GM12878 (cell line): ENCODE data around the gene SH2D7. TPM values are rescaled to one million over a fixed set of nuclear protein-coding genes. Genes with fewer than 3 reads are reported as not detected.

Experiments used
- ATAC-seq: fragments of 200-7000 bp; cut with Tn5 transposase; 3 replicates; pipeline ENCODE4 v1.9.1; 2020; ENCODE audit warnings: mild to moderate bottlenecking, moderate library complexity
- BruUV-seq: library from RNA; stranded (reverse); fragments of 400-500 nt; replicated peaks from 2 replicates; lab custom pipeline; 2021; lab: Mats Ljungman, UMichigan
- CTCF ChIA-PET: fragments of 300-600 bp; sonication (Branson Sonifier 250); formaldehyde crosslinking; extraction: SDS; loops from one replicate; lab custom pipeline; 2021; ENCODE audit warnings: inconsistent platforms; lab: Yijun Ruan, JAX
- POLR2A ChIA-PET: fragments of 350-600 bp; formaldehyde crosslinking; extraction: SDS; loops from one replicate; lab custom pipeline; 2021; ENCODE audit warnings: inconsistent platforms; lab: Charles Lee
- RAD21 ChIA-PET: fragments of 300-600 bp; sonication (Branson Sonifier 250); formaldehyde crosslinking; loops from one replicate; lab custom pipeline; 2023; ENCODE audit warnings: antibody characterized with exemption; ENCODE audit not compliant: unreplicated experiment; lab: Charles Lee
- SMC1A ChIA-PET: fragments of 300-600 bp; sonication (Branson Sonifier 250); formaldehyde crosslinking; loops from one replicate; lab custom pipeline; 2023; ENCODE audit not compliant: unreplicated experiment, uncharacterized antibody; lab: Charles Lee
- DNase-seq: peaks from one replicate; pipeline ENCODE4 v3.0.0-alpha.2; 2011; ENCODE audit warnings: low read depth, low spot score
- FAIRE-seq: peaks from 3 replicates; lab custom pipeline; 2011; peaks lifted over from hg19 to GRCh38; lab: Jason Lieb, UNC
- H2AFZ ChIP-seq: 2 replicates; pipeline ENCODE4 v1.6.0; 2011; ENCODE audit warnings: low read depth, low read length, control low read depth; ENCODE audit not compliant: control insufficient read depth
- H3K27ac ChIP-seq: 2 replicates; pipeline ENCODE4 v1.5.1; 2011; ENCODE audit warnings: control low read depth; ENCODE audit not compliant: control insufficient read depth, insufficient read depth
- H3K27me3 ChIP-seq, 2 experiments: replicated peaks in 1 of 2; 2 replicates each; pipeline versions ENCODE4 v1.6.0 to v1.6.1; 2011; ENCODE audit warnings: low read length in 1 of 2; ENCODE audit not compliant: control insufficient read depth in 2 of 2, insufficient read depth in 2 of 2
- H3K36me3 ChIP-seq, 2 experiments: 2 replicates each; pipeline ENCODE4 v1.5.1; 2011; ENCODE audit warnings: low read length in 1 of 2; ENCODE audit not compliant: control insufficient read depth in 2 of 2, insufficient read depth in 2 of 2
- H3K4me1 ChIP-seq: 2 replicates; pipeline ENCODE4 v1.6.1; 2011; ENCODE audit warnings: mild to moderate bottlenecking, low read length, moderate library complexity, mixed read lengths; ENCODE audit not compliant: control insufficient read depth, insufficient read depth
- H3K4me2 ChIP-seq: 2 replicates; pipeline ENCODE4 v1.6.0; 2011; ENCODE audit warnings: control low read depth; ENCODE audit not compliant: control insufficient read depth, insufficient read depth
- H3K4me3 ChIP-seq: fragments of 200-600 bp; sonication (generic); 2 replicates; pipeline ENCODE4 v1.5.1; 2016
- H3K79me2 ChIP-seq: 2 replicates; pipeline ENCODE4 v1.6.0; 2011; ENCODE audit warnings: low read length; ENCODE audit not compliant: control insufficient read depth, insufficient read depth
- H3K9ac ChIP-seq: 2 replicates; pipeline ENCODE4 v1.8.0; 2011; ENCODE audit warnings: low read length, control low read depth, mixed read lengths; ENCODE audit not compliant: control insufficient read depth, insufficient read depth
- H3K9me3 ChIP-seq: replicated peaks from 3 replicates; pipeline ENCODE4 v1.5.1; 2011; ENCODE audit warnings: mild to moderate bottlenecking, low read length; ENCODE audit not compliant: control insufficient read depth, insufficient read depth
- H4K20me1 ChIP-seq: 2 replicates; pipeline ENCODE4 v1.6.0; 2011; ENCODE audit not compliant: control insufficient read depth, insufficient read depth
- CHD4 ChIP-seq: fragments of 200-600 bp; sonication (generic); IDR thresholded peaks from 2 replicates; pipeline ENCODE4 v1.6.1; 2016; ENCODE audit warnings: mild to moderate bottlenecking
- CREB1 ChIP-seq: IDR thresholded peaks from 2 replicates; pipeline ENCODE4 v1.6.1; 2012; ENCODE audit warnings: low read depth, mild to moderate bottlenecking, inconsistent platforms
- HDGF ChIP-seq: fragments of 450-650 bp; IDR thresholded peaks from 2 replicates; pipeline ENCODE4 v1.6.1; 2016; ENCODE audit warnings: antibody characterized with exemption
- IKZF1 ChIP-seq: fragments of 450-650 bp; conservative IDR thresholded peaks from 2 replicates; pipeline ENCODE4 v1.6.1; 2017; ENCODE audit warnings: antibody characterized with exemption, mild to moderate bottlenecking
- IKZF2 ChIP-seq, 2 experiments: fragments of 450-650 bp; IDR thresholded peaks; 2 replicates each; pipeline ENCODE4 v1.6.1; 2017; ENCODE audit warnings: mild to moderate bottlenecking in 2 of 2, moderate library complexity in 2 of 2
- IRF4 ChIP-seq: IDR thresholded peaks from 2 replicates; pipeline ENCODE4 v1.6.1; 2011; ENCODE audit warnings: low read depth, low read length
- JUND ChIP-seq: IDR thresholded peaks from 2 replicates; pipeline ENCODE4 v1.6.1; 2012; ENCODE audit warnings: low read depth, mild to moderate bottlenecking, low read length, improper control_type of control experiment, moderate library complexity
- MXI1 ChIP-seq: fragments of 150-350 bp; IDR thresholded peaks from 2 replicates; pipeline ENCODE4 v1.6.1; 2011; ENCODE audit warnings: low read depth, mild to moderate bottlenecking, inconsistent platforms, low read length, improper control_type of control experiment
- NBN ChIP-seq: fragments of 450-650 bp; IDR thresholded peaks from 2 replicates; pipeline ENCODE4 v1.6.1; 2016
- NR2F1 ChIP-seq: fragments of 450-650 bp; conservative IDR thresholded peaks from 2 replicates; pipeline ENCODE4 v1.6.1; 2017; ENCODE audit warnings: mild to moderate bottlenecking
- POLR2AphosphoS5 ChIP-seq: IDR thresholded peaks from 2 replicates; pipeline ENCODE4 v1.6.1; 2011; ENCODE audit warnings: mild to moderate bottlenecking, low read length, inconsistent platforms
- RAD21 ChIP-seq: IDR thresholded peaks from 2 replicates; pipeline ENCODE4 v1.6.1; 2011; ENCODE audit warnings: mild to moderate bottlenecking, low read depth, low read length, moderate library complexity; ENCODE audit not compliant: insufficient read depth
- RCOR1 ChIP-seq: conservative IDR thresholded peaks from 2 replicates; pipeline ENCODE4 v1.6.1; 2012; ENCODE audit warnings: low read depth, low read length, improper control_type of control experiment
- SMAD1 ChIP-seq: fragments of 450-650 bp; IDR thresholded peaks from 2 replicates; pipeline ENCODE4 v1.6.1; 2018; ENCODE audit warnings: mild to moderate bottlenecking, low read depth; ENCODE audit not compliant: partially characterized antibody
- SUPT20H ChIP-seq: IDR thresholded peaks from 2 replicates; pipeline ENCODE4 v1.6.1; 2011; ENCODE audit warnings: low read depth, mild to moderate bottlenecking, low read length, moderate library complexity, borderline replicate concordance; ENCODE audit not compliant: control insufficient read depth
- TBL1XR1 ChIP-seq: IDR thresholded peaks from 2 replicates; pipeline ENCODE4 v1.6.1; 2012; ENCODE audit warnings: low read depth, low read length, improper control_type of control experiment
- YY1 ChIP-seq: IDR thresholded peaks from 2 replicates; pipeline ENCODE4 v1.6.1; 2011; ENCODE audit warnings: low read depth, mild to moderate bottlenecking, low read length
- WGBS: methylation state at CpG from one replicate; pipeline ENCODE4 v1.1.6; 2016; ENCODE audit warnings: low lambda C conversion rate; ENCODE audit not compliant: insufficient replicate concordance, insufficient coverage; ENCODE audit errors: missing lambda C conversion rate; 5-methylcytosine and 5-hydroxymethylcytosine counted together
- in situ Hi-C: fragments of 300-500 bp; cut with MboI; formaldehyde crosslinking; loops from 9 replicates; pipeline ENCODE4 v1.14.3; 2018; ENCODE audit warnings: mixed read lengths
- intact Hi-C: fragments of 100-400 bp; cut with micrococcal nuclease; formaldehyde crosslinking; loops from one replicate; pipeline ENCODE4 v1.14.2; 2022; ENCODE audit not compliant: unreplicated experiment
- polyA plus RNA-seq, 11 experiments: library from polyadenylated mRNA; depleted of rRNA in 4 of 11; unstranded in 6 of 11; stranded (reverse) in 5 of 11; fragments of >200 nt; fragmentation: Nextera tagmentation in 4 of 11; fragmentation: Illumina TruSeq in 1 of 11; extraction: Ambion mirVana in 4 of 11; extraction: Trizol in 1 of 11; gene quantifications; 1 replicate in 1 of 11; 2 replicates in 10 of 11; pipeline versions ENCODE4 v1.2.1 to v1.2.3, GENCODE V29; 2011 to 2016; ENCODE audit warnings: inconsistent platforms in 2 of 11, missing spikeins in 2 of 11, low read depth in 1 of 11
- total RNA-seq, 4 experiments: library from RNA; depleted of rRNA in 3 of 4; stranded (reverse); fragments of >200 nt in 3 of 4; fragmentation: Illumina TruSeq in 1 of 4; extraction: Trizol in 1 of 4; gene quantifications; 2 replicates each; pipeline versions ENCODE4 v1.2.1 to v1.2.3, GENCODE V29; 2013 to 2021
- TF ChIP-seq, protein P1 (sequence below): IDR thresholded peaks from 2 replicates; pipeline ENCODE4 v1.6.1; 2011; ENCODE audit warnings: borderline replicate concordance, low read depth, mild to moderate bottlenecking, moderate library complexity, mixed read lengths, low read length; ENCODE audit not compliant: insufficient read depth; ENCODE audit errors: extremely low read length

The SH2D7 gene
- total and polyA plus RNA-seq, 10 of the 15 experiments (the other 5 are each of a cell fraction or from before 2014, with no cell fraction given): 0.04 to 0.06 TPM; not detected in 8

GRCh38 chr15:78103406-78104118 lies 11.2 kb downstream of the SH2D7 start (continued):
- no peak; the same call in 1 of the 2 replicates for TF ChIP-seq YY1
- TF ChIP-seq RCOR1: 0 out of 2 replicates have a peak, but pooled peaks have one; percentile 65
- TF ChIP-seq JUND: peak; percentile 49; the same call in 1 of the 2 replicates
- peak; percentile 89; the same call in 1 of the 2 replicates for TF ChIP-seq NBN
- TF ChIP-seq SUPT20H: no peak
- TF ChIP-seq POLR2AphosphoS5: no peak
- peak; percentile 65; the same call in 1 of the 2 replicates for TF ChIP-seq IRF4
- peak; percentile 55; the same call in 1 of the 2 replicates for TF ChIP-seq MXI1
- TF ChIP-seq RAD21: peak; percentile 29
- peak; percentile 70 for TF ChIP-seq CREB1
- TF ChIP-seq HDGF: peak; percentile 88
- TF ChIP-seq, all 136 proteins: peak for 36

DNA sequence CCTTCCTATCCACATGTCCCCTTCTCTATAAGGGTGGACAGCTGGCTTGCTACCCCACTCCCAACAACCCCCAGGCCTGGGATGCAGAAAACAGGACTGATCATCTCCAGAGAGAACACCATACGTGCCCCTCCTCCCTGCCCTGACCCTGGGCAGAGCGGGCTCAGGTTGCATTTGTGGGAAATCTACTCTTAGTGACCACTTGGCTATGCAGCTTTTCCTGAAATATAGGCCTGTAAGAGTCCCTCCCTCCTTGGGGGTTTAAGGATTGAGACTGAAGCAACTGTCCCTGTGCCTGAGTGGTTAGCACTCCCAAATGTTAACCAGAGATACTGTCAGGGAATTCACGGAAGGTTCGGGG lies 11.7 kb downstream of the SH2D7 start:
- Histone ChIP-seq H4K20me1 (no peaks in the 10 kb centered on the region), H3K4me1 (peaks cover 29% of the 10 kb centered on the region), H3K4me2 (no peak overlapping the region; the same call in 1 of the 2 replicates), H2AFZ (no peak overlapping the region), H3K36me3 (no peaks in the 10 kb centered on the region), H3K79me2 (no peaks in the 10 kb centered on the region), H3K4me3 (no peak overlapping the region)
- CTCF ChIA-PET: interaction anchor here (0.9 to 14.0 kb wide), 10 partner anchors 28 to 145 kb away, joined by 3 to 327 read pairs (median 4); partner anchors contain the start of gene TBC1D2B
- RAD21 ChIA-PET: interaction anchor here (0.6 to 10.3 kb wide), 14 partner anchors 14 to 145 kb away, joined by 3 to 87 read pairs (median 5); no protein-coding TSS in a partner anchor
- in situ Hi-C loops: no loop called here
- ATAC-seq: peak; percentile 29
- SMC1A ChIA-PET: interaction anchor here (1.0 to 13.4 kb wide), 10 partner anchors 9 to 145 kb away, joined by 3 to 184 read pairs (median 8); partner anchors contain the start of gene TBC1D2B
- TF ChIP-seq NR2F1 (0 out of 2 replicates have a peak, but pooled peaks have one; percentile 9), TBL1XR1 (no peak), CHD4 (no peak), IKZF1 (peak; percentile 5), SMAD1 (no peak), IKZF2 (IDR thresholded peaks at IDR 0.05) (peak in 1 of 2 experiments; percentile 33; a peak in 1 of 4 replicates)
- TF ChIP-seq, protein P1, sequence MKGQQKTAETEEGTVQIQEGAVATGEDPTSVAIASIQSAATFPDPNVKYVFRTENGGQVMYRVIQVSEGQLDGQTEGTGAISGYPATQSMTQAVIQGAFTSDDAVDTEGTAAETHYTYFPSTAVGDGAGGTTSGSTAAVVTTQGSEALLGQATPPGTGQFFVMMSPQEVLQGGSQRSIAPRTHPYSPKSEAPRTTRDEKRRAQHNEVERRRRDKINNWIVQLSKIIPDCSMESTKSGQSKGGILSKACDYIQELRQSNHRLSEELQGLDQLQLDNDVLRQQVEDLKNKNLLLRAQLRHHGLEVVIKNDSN: no peak
- TF ChIP-seq, all 136 proteins: peak for 3
- H3K27ac ChIP-seq: peak overlapping the region; percentile 23; the same call in 1 of the 2 replicates
- BruUV-seq: no TSS peak
- 97% methylated on average over 4 of the region's 4 CpGs for WGBS
- H3K27me3 ChIP-seq: no peaks in the 10 kb centered on the region
- POLR2A ChIA-PET: interaction anchor here (0.8 to 1.0 kb wide), 3 partner anchors 32 to 334 kb away, joined by 3 read pairs; partner anchors contain the start of gene IREB2
- intact Hi-C loops: no loop called here
- DNase-seq: no peak
- H3K9ac ChIP-seq: no peak overlapping the region
- H3K9me3 ChIP-seq: no peaks in the 10 kb centered on the region
- FAIRE-seq: no peak
